ENCODE results near the gene TOX2.

Gene TOX2

DNA sequence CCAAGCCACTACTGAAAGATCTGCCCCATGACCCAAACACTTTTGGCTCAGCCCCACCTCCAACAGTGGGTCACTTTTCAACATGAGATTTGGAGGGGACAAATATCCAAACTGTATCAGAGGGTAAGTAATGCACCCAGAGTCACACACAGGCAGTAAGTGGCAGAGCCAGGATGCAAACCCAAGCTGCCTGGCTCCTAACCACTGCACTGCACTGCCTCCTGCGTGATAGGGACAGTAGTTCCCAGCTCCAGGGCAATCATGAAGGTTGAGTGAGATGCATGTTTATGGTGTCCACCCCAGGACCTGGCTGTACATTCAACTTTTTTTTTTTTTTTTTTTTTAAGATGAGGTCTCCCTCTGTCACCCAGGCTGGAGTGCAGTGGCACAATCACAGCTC, 88.2 kb downstream of the TOX2 start:
- DNase-seq, result no peak

DNA sequence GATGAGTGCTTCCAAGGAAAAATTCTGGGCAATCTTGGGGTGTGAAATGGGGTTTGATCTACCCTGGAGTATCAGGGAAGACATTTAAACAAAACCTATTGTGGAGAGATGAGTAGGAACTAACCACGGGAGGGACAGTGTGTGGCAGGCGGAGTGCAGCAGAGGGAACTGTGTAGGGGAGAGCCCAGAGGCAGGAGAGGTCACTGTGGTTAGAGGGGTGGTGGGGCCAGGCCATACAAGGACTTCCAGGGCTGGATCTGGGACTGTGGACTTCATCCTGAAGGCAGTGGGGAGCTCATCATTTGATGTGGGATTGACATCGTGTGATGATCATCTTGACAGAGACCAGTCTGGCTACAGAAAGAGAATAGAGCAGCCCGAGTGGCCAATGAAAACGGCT, 89.0 kb downstream of the TOX2 start:
- no peak for DNase-seq

DNA sequence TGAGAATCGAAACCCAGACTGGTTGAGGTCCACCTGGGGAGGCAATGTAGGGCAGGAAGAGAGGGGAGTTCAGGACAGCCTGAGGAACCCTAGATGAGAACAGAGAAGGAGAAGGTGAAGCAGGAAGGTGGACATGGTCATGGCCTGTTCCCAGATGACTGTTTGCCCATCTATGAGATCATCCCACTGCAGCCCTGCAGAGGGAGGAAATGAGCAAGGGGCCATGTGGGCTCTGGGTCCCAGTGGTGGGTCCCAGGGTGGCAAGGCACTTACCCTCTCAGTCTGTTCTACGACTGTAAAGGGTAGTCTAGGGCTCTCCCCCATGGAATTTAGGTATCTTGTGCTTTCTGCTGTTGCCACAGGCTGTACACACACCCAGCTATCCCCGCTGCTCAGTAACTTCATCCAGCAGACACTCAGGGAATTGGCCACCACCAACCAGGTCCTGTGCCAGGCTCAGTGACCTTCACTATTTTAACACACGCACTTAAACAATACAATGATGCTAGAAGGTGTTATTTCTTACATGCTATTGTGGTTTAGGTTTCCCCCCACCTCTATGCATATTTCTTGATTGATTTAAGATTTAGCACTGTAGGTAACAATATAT, 89.8 kb downstream of the TOX2 start:
- DNase-seq, result no peak

DNA sequence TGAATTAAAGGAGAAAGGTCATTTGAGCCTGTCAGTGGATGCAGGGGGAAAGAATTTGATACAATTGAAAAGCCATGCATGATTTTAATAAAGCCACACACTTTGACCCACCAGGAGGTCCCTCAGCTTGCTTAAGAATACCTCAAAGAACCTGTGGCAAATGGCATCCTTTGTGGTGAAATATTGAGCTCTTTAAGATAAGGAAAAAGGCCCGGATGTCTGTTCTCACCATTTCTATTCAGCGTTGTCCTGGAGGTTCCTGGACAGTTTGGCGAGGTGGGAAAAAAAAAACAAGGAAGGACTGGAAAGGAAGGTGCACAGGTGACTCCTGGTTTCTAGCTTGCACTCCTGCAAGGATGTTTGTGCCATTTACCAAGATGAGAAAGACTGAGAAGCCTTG, 91.0 kb downstream of the TOX2 start:
- DNase-seq, result no peak

DNA sequence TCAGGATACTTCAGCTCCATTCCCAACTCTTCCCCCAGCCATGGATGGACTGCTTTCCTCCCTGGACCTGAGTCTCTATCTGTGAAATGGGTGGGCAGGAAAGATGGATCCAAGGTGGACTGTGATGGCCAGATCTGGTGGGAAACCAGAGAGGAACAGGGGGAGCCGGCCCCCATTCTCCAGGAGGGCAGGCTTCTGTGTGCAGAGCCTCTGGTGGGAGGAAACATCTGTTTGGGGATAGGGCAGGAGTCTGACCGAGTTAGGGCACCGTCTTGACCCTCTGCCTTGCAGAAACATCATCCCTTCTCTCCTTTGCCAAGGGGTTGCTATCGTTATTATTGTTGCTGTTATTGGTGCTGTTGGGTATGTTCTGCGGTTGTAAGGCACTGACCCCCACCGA, 91.5 kb downstream of the TOX2 start:
- no peak for DNase-seq

DNA sequence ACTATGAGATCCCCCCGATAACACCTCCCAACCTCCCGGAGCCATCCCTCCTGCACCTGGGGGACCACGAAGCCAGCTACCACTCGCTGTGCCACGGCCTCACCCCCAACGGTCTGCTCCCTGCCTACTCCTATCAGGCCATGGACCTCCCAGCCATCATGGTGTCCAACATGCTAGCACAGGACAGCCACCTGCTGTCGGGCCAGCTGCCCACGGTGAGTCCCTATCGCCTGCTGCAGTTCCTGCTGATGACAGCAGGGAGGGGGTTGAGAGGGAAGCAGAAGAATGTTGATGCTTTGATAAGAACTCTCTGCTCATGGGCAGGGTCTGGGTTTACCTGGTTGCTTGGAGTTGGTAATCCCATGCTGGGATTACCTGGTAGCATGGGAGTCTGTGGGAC, 91.9 kb downstream of the TOX2 start:
- DNase-seq, result no peak

DNA sequence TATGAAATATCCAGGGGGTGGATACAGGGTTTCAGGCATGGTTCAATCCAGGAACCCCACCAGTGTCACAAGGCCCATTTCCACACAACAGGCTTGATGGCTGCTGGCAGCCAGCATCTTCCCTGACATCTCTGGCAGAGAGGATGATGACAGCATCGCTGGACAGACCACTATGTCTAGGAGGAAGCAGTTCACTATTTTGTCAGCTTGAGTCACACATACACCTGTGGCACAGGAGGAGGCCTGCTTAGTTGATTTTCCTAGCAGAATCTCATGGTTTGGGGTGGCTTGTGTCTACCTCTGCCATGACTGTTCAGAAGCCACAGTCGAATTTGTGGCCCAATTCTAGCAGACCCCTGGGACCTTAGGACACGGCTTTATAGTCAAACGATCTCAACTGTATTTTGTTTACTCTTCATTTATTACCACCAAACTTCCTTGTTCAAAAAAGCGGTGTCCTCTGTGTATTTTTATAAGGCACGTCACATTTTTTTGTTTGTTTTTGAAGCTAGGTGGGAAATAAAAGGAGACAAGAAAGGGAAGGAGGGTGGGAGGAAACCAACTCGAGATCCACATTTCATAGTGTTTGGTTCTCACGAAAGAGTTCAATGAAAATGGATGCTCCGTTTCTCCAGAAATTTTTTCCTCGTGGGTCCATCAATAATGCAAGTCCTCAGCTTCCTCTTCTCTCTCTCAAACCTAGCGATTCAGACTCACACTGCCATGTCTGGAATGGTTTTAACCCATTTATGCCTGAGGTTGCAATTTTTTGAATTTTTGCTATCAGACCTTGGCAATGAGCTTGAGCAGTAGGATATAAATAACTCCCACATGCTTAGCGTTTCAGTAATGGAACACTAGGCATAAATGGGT, 94.4 kb downstream of the TOX2 start:
- peak in 2 of 3 experiments; percentile 46 to 58 for DNase-seq

DNA sequence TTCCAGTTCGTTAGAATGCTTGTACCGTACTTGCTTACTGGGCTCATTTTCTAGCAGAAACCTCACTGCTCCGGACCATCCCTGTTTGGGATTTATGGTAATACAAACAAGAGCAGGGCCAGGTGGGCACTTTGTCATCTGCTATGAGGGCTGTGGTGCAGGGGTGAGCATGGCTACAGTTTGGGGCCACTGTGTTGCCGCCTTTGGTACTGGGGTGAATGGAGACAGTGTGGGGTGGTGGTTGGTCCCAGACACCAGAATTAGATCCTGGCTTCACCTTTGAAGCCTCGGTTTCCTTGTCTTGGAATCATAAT, 95.0 kb downstream of the TOX2 start:
- DNase-seq, result no peak

DNA sequence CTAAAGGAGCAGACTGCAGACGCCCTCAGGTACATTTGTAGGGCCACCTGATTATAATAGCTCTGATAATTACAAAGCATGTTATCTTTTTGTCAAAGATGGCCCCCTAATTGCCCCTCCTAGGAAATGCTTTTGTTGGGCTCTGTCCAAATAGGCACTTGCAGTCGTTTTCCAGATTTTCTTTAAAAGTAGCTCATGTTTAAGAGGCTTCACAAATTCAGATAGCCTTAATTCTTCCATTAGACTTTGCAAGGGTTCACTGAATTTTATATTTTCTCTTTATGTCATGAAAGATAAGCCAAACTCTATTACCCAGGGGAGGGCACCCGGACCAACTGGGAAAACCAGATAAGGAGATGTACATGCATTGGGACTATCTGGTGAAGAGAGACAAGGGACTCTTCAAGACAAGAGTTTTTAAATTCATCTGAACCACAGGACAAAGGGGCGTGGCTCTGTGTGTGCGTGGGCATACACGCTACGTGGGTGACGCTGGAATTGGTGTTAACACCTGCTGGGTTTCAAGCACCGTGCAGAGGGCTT, 95.6 kb downstream of the TOX2 start:
- DNase-seq, result peak; percentile 10 to 87 (median 67)

DNA sequence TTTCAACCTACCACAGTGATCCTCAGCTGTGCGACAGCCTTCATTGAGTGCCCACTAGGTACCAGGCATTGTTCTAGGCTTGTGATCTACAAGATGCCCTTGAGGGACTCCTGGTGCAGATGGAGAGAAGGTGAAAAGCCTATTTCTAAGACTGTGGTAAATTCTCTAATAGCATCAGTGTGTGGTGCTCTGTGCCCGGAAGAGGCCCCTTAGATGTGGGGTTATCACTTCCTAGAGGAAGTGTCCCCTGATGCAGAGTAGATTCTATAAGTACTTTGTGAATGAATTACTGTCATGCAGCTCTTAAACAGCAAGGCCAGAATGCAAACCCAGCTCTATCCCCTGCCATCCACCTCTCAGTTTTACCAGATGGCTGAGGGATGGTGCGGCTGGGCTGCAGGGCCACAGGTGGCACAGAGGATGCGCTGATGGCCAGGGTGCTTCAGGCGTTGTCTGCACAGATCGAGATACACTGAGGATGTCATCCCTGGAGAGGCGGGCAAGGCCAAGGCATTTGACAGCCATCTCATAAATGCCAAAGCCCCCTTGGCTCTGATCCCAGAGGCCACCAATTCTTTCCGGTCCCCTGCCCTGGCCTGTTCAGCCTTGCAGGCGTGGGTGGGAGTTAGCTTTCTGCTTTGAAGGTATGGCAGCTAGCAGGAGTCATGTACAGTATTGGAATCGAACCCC, 96.7 kb downstream of the TOX2 start:
- peak in 1 of 3 experiments; percentile 37 for DNase-seq

DNA sequence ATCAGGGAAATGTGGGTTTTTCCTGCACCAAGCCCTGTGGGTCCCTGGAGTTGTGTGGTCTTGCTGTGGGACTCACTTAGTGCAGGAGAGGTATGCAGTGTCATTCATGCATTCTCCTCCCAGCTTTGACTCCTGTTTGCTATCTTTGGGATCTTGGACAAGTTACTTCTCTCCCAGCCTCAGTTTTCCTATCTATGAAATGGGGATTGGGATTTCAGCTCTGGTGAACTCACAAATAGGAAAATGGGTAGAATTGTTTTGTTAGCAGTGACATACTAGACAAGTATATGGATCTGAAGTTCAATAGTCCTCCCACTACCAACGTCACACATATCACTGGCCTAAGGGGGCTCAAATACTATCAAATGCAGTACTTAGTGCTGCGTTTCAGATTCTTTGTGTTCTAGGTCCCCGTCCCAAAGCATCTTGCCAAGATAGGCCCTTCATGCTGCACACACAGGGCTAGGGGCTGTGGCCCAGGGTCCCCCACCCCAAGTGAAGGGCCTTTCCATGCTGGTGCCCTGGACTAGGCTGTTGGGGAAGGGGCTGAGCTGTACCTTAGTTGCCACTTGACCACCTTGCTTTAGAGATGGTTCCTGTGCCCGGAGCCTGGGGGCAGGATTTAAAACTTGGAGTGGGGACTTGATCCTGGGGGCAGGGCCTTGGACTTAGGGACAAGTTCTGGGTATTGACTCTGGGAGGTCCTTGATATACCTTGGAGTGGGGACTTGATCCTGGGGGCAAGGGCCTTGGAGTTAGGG, 98.0 kb downstream of the TOX2 start:
- no peak for DNase-seq

DNA sequence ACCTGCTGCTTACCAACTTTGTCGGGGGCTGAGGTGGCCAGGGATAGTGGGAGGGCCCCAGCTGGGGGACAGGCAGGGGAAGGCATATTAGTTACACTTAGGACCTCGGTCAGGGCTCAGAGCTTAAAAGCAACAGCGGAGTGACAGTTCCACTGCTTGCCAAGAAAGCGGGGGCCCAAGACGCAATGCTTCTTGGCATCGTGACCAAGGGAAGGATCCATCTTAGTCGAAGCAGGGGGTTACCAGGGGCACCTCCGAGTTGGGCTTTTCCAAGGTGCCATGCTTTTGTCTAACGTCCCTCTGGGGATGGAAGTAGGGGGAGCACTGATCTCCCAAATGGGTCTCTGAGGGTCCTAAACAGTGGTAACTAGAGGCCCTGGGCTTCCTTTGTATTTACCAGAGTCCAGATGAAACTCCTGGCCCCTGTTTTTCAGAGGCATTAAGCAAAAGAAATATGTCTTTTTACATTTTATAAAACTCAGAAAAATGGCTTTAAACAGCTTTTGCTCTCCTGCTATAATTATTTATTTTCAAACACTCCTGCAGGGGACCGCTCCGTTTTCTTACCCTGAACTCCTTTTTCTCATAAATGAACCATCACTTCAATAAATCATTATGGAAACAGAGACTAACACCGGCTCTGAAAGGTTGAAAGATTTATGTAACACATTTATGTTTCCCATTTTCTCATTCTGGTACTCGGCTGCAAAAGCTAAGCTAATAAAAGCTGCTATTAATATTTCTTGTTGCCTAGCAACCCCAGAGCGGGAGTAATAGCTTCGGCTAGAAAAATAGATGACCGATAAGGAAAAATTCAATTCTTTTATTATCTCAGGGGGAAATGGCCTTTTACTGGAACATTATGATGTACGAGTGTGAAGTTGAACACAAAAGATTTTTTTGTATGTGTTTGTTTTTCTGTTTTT, 100.4 kb downstream of the TOX2 start:
- peak in 2 of 3 experiments; percentile 78 to 97 for DNase-seq

DNA sequence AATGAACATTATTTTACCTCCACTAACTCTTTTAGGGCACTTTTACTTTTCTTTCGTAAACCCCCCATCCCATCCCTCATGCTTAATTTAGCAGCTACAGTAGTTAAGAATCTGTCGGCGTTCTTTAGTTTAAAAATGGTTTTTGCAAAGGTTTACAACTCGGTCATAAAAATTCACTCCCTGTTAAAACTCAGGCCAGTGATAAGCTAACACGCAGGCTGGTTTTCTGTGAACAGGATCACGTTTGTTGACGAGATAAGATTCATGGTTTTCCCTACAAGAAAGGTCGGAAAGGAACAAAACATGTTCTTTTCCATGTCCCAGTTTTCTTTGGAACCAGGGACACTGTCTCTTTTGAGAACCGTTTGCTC, 101.1 kb downstream of the TOX2 start:
- DNase-seq, result peak in 1 of 3 experiments; percentile 24

DNA sequence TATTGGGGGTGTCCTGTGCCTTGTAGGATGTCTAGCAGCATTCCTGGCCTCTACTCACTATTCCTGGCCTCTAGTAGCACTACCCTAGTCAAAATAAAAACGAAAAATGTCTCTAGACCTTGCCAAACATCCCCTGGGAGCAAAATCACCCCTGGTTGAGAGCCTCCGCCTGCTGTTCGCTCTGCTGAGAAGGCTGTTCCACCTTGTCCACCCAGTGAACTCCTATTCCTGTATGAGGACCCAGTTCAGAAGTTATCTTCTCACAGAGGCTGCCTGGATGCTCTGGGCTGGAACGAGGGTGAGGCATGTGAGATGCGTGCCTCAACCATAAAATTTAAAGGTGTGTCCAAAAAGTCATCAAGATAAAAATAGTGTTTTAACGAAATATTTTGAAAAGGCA, 101.9 kb downstream of the TOX2 start:
- no peak for DNase-seq

DNA sequence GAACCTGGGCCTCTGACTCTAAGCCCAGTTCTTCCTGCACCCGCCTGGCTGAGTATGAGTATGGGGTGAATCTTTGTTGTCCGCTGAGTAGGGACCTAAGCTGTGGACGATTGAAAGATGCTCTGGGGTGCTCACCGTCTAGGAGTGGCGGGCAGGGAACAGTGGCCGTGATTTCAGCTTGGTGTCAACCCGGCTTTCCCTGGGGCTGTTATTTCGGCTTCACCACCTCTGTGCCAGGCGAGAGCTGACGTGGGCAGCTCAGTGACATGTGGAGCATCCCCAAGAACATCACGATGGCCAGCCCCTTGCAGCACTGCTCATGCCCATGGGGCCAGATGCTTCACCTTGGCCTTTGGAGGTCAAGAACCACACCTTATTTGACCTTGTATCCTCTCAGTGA, 102.6 kb downstream of the TOX2 start:
- no peak for DNase-seq

DNA sequence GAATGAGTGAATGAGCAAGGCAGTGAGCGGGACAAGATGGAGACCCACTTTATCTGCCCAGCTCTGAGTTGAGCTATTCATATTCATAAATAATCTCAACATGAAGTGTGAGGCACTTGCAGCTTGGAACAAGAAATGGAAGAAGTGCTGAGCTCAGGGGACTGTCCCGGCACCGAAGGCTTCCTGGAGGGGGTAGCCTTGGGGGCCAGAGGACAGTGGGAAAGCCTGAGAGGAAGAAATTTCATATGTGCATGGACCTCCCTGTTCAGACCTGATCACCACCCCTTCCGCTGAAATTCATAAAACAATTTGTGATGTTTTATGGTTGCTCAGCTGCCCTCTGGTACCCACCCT, 103.2 kb downstream of the TOX2 start:
- DNase-seq, result no peak

DNA sequence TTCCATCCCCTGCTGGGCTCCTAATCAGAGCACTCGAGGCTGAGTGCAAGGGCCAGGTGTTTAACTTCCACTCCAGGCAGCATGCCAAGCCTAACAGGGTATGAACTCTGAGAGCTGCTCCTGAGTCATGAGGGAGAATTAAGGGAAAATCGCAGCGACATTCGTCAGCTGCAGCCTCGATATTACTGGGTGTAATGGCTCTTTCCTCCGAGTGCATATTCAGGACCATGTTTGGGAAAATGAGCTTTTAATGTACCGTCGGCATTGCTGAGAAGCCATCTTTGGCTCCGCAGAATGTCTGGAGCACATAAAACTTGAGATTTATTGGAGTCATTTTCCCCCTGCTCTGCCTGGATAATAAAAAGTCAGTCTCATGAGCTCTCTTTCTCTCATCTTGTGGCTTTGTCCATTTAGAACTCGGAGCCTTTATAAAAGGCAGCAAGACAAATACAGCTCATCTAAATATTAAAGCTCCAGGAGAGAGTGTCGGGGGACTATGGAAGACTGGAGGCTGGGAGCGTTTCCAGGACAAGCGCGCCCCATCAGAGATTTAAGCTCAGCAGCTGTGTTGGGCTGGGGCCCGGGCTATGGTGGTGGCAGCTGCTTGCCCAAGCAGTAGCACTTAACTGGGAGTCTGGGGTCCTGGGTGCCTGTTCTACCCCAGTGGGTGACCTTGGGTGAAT, 103.7 kb downstream of the TOX2 start:
- DNase-seq, result peak; percentile 98 to 100 (median 100)

DNA sequence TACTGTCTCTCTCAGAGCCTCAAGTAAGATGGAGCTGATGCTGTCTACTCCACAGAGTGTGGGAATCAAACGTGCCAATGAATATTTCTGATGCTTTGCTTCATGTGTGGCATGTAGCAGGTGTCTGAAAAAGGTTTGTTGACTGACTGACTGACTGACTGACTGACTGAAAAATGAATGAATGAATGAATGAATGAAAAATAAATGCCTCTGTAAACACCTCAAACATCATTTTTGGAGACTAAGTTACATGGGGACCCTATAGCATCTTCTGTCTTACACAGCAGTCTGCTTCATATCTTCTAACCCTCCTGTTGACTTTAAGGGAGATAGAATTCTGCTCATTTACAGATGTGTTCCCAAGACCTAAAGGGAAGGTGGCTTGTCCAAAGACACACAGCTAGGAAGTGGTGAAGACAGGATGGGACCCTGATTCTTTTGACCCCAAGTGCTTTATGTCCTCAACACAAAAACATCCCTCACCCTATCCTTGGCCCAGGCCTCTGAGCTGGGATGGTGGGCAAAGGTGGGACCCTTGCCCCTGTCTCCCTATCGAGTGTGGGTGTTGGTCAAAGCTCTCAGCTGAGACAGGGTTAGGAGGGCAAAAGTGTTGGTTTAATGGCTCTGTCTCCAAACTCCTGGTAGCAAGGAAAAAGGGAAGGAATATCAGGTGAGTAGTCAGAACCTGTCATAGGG, 104.4 kb downstream of the TOX2 start:
- DNase-seq, result peak in 1 of 3 experiments; percentile 64

DNA sequence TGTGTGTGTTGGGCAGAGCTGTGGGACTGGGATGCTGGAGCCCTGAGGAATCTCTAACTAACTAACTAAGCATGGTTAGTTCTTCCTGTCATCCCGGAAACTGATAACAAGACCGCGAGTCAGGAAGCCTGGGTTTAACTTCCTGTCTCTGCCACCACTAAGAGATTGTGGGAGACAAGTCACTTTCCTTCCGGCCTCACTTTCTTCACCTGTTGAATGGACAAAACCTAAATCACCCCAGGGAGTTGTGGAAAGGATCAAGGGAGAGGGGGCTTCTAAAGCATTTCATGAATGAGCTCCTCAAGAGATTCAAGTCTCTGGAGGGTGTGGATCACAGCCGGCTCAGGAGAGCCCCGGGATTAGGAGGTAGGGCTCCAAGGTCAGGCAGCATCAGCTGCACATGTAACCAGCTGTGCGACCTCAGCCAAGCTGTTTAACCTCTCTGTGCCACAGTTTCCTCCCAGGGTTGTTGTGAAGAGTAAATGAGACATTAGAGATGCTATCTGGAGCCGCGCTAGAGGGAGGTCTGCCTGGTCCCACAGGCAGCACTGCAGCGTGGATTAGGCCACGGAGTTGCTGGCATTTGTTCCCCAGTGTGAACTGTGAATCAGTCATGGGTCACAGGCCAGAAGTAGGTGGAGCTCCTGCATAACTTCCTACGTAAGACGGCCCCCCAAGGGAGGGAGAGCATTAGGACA, 105.1 kb downstream of the TOX2 start:
- no peak for DNase-seq
